WTC11 (cell line): ENCODE data around the gene MLEC. TPM values are rescaled to one million over a fixed set of nuclear protein-coding genes. Genes with fewer than 3 reads are reported as not detected.

Experiments used
- JUN ChIP-seq: sonication (generic); formaldehyde crosslinking; IDR thresholded peaks from 2 replicates; pipeline ENCODE4 v1.8.0; 2023; ENCODE audit warnings: mild to moderate bottlenecking, missing genetic modification reagents
- MXD4 ChIP-seq: fragments of 250-450 bp; sonication (Bioruptor Pico); IDR thresholded peaks from 2 replicates; pipeline ENCODE4 v1.8.0; 2021; ENCODE audit warnings: mild to moderate bottlenecking, moderate library complexity, borderline replicate concordance
- RORB ChIP-seq: fragments of 250-450 bp; sonication (Bioruptor Pico); IDR thresholded peaks from 2 replicates; pipeline ENCODE4 v1.9.0; 2021; ENCODE audit warnings: mild to moderate bottlenecking
- SMAD4 ChIP-seq: sonication (generic); formaldehyde crosslinking; IDR thresholded peaks from 2 replicates; pipeline ENCODE4 v1.8.0; 2022; ENCODE audit warnings: mild to moderate bottlenecking, missing genetic modification reagents
- TEAD1 ChIP-seq: sonication (generic); formaldehyde crosslinking; IDR thresholded peaks from 2 replicates; pipeline ENCODE4 v1.8.0; 2022; ENCODE audit warnings: mild to moderate bottlenecking, missing genetic modification reagents
- TP53 ChIP-seq: sonication (generic); formaldehyde crosslinking; IDR thresholded peaks from 2 replicates; pipeline ENCODE4 v1.8.1; 2023; ENCODE audit warnings: mild to moderate bottlenecking, missing genetic modification reagents
- ZNF138 ChIP-seq: sonication (generic); formaldehyde crosslinking; conservative IDR thresholded peaks from 2 replicates; pipeline ENCODE4 v1.8.1; 2022; ENCODE audit warnings: mild to moderate bottlenecking, moderate library complexity, missing genetic modification reagents
- ZNF671 ChIP-seq: fragments of 250-450 bp; sonication (Bioruptor Pico); IDR thresholded peaks from 2 replicates; pipeline ENCODE4 v1.8.0; 2021; ENCODE audit warnings: mild to moderate bottlenecking
- total RNA-seq: library from RNA; stranded (reverse); gene quantifications from 3 replicates; pipeline ENCODE4 v1.2.3, GENCODE V29; 2021
- TF ChIP-seq, protein P1 (sequence below): fragments of 250-450 bp; sonication (Bioruptor Pico); IDR thresholded peaks from 2 replicates; pipeline ENCODE4 v1.9.0; 2021; ENCODE audit warnings: mild to moderate bottlenecking, borderline replicate concordance
- TF ChIP-seq, protein P2 (sequence below): sonication (generic); formaldehyde crosslinking; IDR thresholded peaks from 2 replicates; pipeline ENCODE4 v1.8.1; 2023; ENCODE audit warnings: mild to moderate bottlenecking, missing genetic modification reagents
- TF ChIP-seq, protein P3 (sequence below): sonication (generic); formaldehyde crosslinking; IDR thresholded peaks from 2 replicates; pipeline ENCODE4 v1.8.0; 2022; ENCODE audit warnings: mild to moderate bottlenecking, missing genetic modification reagents
- TF ChIP-seq, protein P4 (sequence below): sonication (generic); formaldehyde crosslinking; IDR thresholded peaks from 2 replicates; pipeline ENCODE4 v1.8.1; 2023; ENCODE audit warnings: mild to moderate bottlenecking, missing genetic modification reagents, moderate library complexity
- TF ChIP-seq, protein P5 (sequence below): sonication (generic); formaldehyde crosslinking; IDR thresholded peaks from 2 replicates; pipeline ENCODE4 v1.8.1; 2022; ENCODE audit warnings: mild to moderate bottlenecking, missing genetic modification reagents, moderate library complexity, borderline replicate concordance
- TF ChIP-seq, protein P6 (sequence below): fragments of 250-450 bp; sonication (Bioruptor Pico); IDR thresholded peaks from 2 replicates; pipeline ENCODE4 v2.1.2; 2022; ENCODE audit warnings: mild to moderate bottlenecking, moderate library complexity
- TF ChIP-seq, protein P7 (sequence below): sonication (generic); formaldehyde crosslinking; IDR thresholded peaks from 2 replicates; pipeline ENCODE4 v1.8.1; 2023; ENCODE audit warnings: mild to moderate bottlenecking, moderate library complexity, missing genetic modification reagents

Gene MLEC
- total RNA-seq, 1 experiment from 2014 or later = 278 TPM

DNA sequence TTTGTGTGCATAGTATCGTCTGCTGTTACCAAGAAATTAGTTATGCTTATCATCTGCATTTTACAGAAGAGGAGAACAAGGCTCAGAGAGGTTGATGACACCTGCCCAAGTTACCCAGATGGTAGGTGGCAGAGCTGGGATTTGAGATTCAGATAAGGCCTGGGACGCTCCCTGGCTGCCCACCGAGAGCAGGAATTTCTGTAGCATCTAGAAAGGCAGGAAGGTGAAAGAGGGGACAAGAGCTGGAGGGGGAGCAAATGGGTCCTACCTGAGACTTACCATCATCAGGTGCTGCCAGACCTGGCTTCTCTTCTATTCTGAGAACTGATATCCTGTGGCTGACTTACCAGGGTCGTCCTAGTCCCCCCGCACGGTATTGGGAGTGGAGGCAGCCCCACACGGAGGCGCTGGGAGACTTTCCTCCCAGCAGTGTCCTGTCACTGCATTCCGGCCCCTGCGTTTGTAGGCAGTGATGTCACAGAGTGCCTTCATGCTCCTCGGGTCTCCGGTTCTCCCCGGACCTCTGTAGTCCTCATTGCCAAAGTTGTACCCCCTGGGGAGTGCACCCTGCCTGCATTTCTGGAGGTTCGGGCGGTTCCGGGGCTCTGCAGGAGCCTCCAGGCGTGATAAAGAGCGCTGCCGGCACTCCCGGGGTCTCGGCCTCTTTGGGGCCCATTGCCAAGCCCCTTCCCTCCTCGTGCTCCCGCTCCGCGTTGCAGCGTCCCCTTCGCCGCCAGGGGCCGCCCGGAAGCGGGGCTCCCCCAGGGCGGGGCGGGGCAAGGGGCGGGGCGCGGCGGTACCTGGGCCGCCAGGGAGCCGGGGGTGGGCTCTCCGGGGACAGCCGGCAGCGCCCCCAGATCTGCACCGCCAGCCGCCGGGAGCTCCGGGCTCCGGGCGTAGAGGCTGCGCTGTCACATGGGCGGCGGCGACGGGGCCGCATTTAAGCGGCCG is 46.9 kb upstream of the MLEC start, which contains the start of gene CABP1 (continued):
- TF ChIP-seq, protein P1, sequence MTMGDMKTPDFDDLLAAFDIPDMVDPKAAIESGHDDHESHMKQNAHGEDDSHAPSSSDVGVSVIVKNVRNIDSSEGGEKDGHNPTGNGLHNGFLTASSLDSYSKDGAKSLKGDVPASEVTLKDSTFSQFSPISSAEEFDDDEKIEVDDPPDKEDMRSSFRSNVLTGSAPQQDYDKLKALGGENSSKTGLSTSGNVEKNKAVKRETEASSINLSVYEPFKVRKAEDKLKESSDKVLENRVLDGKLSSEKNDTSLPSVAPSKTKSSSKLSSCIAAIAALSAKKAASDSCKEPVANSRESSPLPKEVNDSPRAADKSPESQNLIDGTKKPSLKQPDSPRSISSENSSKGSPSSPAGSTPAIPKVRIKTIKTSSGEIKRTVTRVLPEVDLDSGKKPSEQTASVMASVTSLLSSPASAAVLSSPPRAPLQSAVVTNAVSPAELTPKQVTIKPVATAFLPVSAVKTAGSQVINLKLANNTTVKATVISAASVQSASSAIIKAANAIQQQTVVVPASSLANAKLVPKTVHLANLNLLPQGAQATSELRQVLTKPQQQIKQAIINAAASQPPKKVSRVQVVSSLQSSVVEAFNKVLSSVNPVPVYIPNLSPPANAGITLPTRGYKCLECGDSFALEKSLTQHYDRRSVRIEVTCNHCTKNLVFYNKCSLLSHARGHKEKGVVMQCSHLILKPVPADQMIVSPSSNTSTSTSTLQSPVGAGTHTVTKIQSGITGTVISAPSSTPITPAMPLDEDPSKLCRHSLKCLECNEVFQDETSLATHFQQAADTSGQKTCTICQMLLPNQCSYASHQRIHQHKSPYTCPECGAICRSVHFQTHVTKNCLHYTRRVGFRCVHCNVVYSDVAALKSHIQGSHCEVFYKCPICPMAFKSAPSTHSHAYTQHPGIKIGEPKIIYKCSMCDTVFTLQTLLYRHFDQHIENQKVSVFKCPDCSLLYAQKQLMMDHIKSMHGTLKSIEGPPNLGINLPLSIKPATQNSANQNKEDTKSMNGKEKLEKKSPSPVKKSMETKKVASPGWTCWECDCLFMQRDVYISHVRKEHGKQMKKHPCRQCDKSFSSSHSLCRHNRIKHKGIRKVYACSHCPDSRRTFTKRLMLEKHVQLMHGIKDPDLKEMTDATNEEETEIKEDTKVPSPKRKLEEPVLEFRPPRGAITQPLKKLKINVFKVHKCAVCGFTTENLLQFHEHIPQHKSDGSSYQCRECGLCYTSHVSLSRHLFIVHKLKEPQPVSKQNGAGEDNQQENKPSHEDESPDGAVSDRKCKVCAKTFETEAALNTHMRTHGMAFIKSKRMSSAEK (CRISPR knock-in tag) = no peak
- TF ChIP-seq SMAD4 (no peak), ZNF138 (CRISPR knock-in tag) (no peak), MXD4 (CRISPR knock-in tag) (no peak), TP53 (CRISPR knock-in tag) (0 out of 2 replicates have a peak, but pooled peaks have one; percentile 41), JUN (CRISPR knock-in tag) (no peak), TEAD1 (CRISPR knock-in tag) (0 out of 2 replicates have a peak, but pooled peaks have one; percentile 9), ZNF671 (CRISPR knock-in tag) (no peak), RORB (CRISPR knock-in tag) (no peak)
- TF ChIP-seq, protein P2, sequence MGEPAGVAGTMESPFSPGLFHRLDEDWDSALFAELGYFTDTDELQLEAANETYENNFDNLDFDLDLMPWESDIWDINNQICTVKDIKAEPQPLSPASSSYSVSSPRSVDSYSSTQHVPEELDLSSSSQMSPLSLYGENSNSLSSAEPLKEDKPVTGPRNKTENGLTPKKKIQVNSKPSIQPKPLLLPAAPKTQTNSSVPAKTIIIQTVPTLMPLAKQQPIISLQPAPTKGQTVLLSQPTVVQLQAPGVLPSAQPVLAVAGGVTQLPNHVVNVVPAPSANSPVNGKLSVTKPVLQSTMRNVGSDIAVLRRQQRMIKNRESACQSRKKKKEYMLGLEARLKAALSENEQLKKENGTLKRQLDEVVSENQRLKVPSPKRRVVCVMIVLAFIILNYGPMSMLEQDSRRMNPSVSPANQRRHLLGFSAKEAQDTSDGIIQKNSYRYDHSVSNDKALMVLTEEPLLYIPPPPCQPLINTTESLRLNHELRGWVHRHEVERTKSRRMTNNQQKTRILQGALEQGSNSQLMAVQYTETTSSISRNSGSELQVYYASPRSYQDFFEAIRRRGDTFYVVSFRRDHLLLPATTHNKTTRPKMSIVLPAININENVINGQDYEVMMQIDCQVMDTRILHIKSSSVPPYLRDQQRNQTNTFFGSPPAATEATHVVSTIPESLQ (CRISPR knock-in tag) = no peak
- TF ChIP-seq, protein P3, sequence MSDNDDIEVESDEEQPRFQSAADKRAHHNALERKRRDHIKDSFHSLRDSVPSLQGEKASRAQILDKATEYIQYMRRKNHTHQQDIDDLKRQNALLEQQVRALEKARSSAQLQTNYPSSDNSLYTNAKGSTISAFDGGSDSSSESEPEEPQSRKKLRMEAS (CRISPR knock-in tag) = peak; percentile 61; the same call in 1 of the 2 replicates
- TF ChIP-seq, protein P4, sequence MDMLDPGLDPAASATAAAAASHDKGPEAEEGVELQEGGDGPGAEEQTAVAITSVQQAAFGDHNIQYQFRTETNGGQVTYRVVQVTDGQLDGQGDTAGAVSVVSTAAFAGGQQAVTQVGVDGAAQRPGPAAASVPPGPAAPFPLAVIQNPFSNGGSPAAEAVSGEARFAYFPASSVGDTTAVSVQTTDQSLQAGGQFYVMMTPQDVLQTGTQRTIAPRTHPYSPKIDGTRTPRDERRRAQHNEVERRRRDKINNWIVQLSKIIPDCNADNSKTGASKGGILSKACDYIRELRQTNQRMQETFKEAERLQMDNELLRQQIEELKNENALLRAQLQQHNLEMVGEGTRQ (CRISPR knock-in tag) = peak; percentile 19; the same call in 1 of the 2 replicates
- TF ChIP-seq, protein P5, sequence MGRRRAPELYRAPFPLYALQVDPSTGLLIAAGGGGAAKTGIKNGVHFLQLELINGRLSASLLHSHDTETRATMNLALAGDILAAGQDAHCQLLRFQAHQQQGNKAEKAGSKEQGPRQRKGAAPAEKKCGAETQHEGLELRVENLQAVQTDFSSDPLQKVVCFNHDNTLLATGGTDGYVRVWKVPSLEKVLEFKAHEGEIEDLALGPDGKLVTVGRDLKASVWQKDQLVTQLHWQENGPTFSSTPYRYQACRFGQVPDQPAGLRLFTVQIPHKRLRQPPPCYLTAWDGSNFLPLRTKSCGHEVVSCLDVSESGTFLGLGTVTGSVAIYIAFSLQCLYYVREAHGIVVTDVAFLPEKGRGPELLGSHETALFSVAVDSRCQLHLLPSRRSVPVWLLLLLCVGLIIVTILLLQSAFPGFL (CRISPR knock-in tag) = no peak
- TF ChIP-seq, protein P6, sequence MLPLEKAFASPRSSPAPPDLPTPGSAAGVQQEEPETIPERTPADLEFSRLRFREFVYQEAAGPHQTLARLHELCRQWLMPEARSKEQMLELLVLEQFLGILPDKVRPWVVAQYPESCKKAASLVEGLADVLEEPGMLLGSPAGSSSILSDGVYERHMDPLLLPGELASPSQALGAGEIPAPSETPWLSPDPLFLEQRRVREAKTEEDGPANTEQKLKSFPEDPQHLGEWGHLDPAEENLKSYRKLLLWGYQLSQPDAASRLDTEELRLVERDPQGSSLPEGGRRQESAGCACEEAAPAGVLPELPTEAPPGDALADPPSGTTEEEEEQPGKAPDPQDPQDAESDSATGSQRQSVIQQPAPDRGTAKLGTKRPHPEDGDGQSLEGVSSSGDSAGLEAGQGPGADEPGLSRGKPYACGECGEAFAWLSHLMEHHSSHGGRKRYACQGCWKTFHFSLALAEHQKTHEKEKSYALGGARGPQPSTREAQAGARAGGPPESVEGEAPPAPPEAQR (CRISPR knock-in tag) = no peak
- TF ChIP-seq, protein P7, sequence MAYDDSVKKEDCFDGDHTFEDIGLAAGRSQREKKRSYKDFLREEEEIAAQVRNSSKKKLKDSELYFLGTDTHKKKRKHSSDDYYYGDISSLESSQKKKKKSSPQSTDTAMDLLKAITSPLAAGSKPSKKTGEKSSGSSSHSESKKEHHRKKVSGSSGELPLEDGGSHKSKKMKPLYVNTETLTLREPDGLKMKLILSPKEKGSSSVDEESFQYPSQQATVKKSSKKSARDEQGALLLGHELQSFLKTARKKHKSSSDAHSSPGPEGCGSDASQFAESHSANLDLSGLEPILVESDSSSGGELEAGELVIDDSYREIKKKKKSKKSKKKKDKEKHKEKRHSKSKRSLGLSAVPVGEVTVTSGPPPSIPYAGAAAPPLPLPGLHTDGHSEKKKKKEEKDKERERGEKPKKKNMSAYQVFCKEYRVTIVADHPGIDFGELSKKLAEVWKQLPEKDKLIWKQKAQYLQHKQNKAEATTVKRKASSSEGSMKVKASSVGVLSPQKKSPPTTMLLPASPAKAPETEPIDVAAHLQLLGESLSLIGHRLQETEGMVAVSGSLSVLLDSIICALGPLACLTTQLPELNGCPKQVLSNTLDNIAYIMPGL = peak; percentile 71; the same call in 1 of the 2 replicates
- TF ChIP-seq, all 79 proteins: peak for 10
